OCI-LY3 (cell line): ENCODE measurements around the gene DDX10.

ENCODE experiments used
- CTCF ChIP-seq: fragments of 200-600, 300-600 bp; sonication (generic); IDR thresholded peaks from 2 replicates; pipeline ENCODE4 v1.5.1; 2014; ENCODE audit warnings: antibody characterized with exemption, low read length, low read depth
- EZH2phosphoT487 ChIP-seq: fragments of 200-600 bp; shearing (Covaris generic); IDR thresholded peaks from 2 replicates; pipeline ENCODE4 v1.6.1; 2018; ENCODE audit warnings: antibody characterized with exemption, mixed run types, low read depth

GRCh38 chr11:108902027-108902469 lies 237.2 kb downstream of the DDX10 start:
- TF ChIP-seq CTCF (no peak), EZH2phosphoT487 (no peak)
